ENCODE results near the gene YWHAH.

Gene YWHAH

DNA sequence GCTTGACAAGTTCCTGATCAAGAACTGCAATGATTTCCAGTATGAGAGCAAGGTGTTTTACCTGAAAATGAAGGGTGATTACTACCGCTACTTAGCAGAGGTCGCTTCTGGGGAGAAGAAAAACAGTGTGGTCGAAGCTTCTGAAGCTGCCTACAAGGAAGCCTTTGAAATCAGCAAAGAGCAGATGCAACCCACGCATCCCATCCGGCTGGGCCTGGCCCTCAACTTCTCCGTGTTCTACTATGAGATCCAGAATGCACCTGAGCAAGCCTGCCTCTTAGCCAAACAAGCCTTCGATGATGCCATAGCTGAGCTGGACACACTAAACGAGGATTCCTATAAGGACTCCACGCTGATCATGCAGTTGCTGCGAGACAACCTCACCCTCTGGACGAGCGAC, 12.0 kb downstream of the YWHAH start:
- Histone ChIP-seq H3K9ac (ENCODE audit: low read depth in 1 of 2, low read length in 2 of 2) (no peak overlapping the region), H3K27ac (ENCODE audit: low read depth in 2 of 2, low read length in 2 of 2) (no peak overlapping the region), H3K36me3 (ENCODE audit: control insufficient read depth in 2 of 2, insufficient read depth in 2 of 2, low read length in 2 of 2) (peaks cover 25% of the 10 kb centered on the region in 2 donors), H3K4me3 (ENCODE audit: low read length in 2 of 2) (no peak overlapping the region), H3K4me1 (ENCODE audit: control insufficient read depth in 2 of 2, insufficient read depth in 2 of 2, low read length in 2 of 2) (peaks cover 12% of the 10 kb centered on the region in 2 donors), H3K27me3 (ENCODE audit: control insufficient read depth in 2 of 2, insufficient read depth in 2 of 2, low read length in 2 of 2) (no peaks in the 10 kb centered on the region), H3K9me3 (ENCODE audit: control insufficient read depth in 2 of 2, low read length in 2 of 2) (no peaks in the 10 kb centered on the region)

DNA sequence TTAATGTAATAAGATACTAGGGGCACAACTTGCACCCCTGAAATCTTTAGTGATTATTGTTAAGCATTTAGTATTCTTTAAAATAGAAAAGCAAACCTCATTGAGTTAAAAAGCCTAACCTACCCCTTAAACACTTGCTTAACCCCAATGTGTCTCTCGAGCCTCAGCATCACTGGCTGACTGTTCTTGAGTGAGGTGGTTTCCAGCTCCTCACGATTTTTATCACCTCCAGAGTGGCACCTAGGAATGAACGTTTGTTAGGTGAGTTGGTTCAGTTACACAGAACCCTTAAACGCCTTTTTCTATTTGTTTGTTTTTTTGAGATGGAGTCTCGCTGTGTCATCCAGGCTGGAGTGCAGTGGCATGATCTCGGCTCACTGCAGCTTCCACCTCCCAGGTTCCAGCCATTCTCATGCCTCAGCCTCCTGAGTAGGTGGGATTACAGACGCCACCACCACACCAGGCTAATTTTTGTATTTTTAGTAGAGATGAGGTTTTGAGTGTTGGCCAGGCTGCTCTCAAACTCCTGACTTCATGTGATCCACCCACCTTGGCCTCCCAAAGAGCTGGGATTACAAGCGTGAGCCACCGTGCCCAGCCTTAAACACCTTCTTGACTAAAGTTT, 13.7 kb downstream of the YWHAH start:
- Histone ChIP-seq H3K9ac (ENCODE audit: low read depth in 1 of 2, low read length in 2 of 2) (no peak overlapping the region), H3K9me3 (ENCODE audit: control insufficient read depth in 2 of 2, low read length in 2 of 2) (no peaks in the 10 kb centered on the region), H3K4me1 (ENCODE audit: control insufficient read depth in 2 of 2, insufficient read depth in 2 of 2, low read length in 2 of 2) (peaks cover 0 to 7% of the 10 kb centered on the region in 2 donors), H3K27ac (ENCODE audit: low read depth in 2 of 2, low read length in 2 of 2) (no peak overlapping the region), H3K27me3 (ENCODE audit: control insufficient read depth in 2 of 2, insufficient read depth in 2 of 2, low read length in 2 of 2) (no peaks in the 10 kb centered on the region), H3K36me3 (ENCODE audit: control insufficient read depth in 2 of 2, insufficient read depth in 2 of 2, low read length in 2 of 2) (peaks cover 21 to 25% of the 10 kb centered on the region in 2 donors), H3K4me3 (ENCODE audit: low read length in 2 of 2) (no peak overlapping the region)

GRCh38 chr22:31958625-31959239, 14.4 kb downstream of the YWHAH start:
- H3K9ac ChIP-seq (ENCODE audit: low read depth in 1 of 2, low read length in 2 of 2): no peak overlapping the region
- H3K4me1 ChIP-seq (ENCODE audit: control insufficient read depth in 2 of 2, insufficient read depth in 2 of 2, low read length in 2 of 2): peaks cover 0 to 7% of the 10 kb centered on the region in 2 donors
- H3K4me3 ChIP-seq (ENCODE audit: low read length in 2 of 2): no peak overlapping the region
- H3K27me3 ChIP-seq (ENCODE audit: control insufficient read depth in 2 of 2, insufficient read depth in 2 of 2, low read length in 2 of 2): no peaks in the 10 kb centered on the region
- H3K27ac ChIP-seq (ENCODE audit: low read depth in 2 of 2, low read length in 2 of 2): no peak overlapping the region
- H3K9me3 ChIP-seq (ENCODE audit: control insufficient read depth in 2 of 2, low read length in 2 of 2): no peaks in the 10 kb centered on the region
- H3K36me3 ChIP-seq (ENCODE audit: control insufficient read depth in 2 of 2, insufficient read depth in 2 of 2, low read length in 2 of 2): peaks cover 21 to 25% of the 10 kb centered on the region in 2 donors

GRCh38 chr22:31960767-31961166, 16.4 kb downstream of the YWHAH start:
- no peaks in the 10 kb centered on the region for H3K27me3 ChIP-seq (ENCODE audit: control insufficient read depth in 2 of 2, insufficient read depth in 2 of 2, low read length in 2 of 2)
- H3K4me1 ChIP-seq (ENCODE audit: control insufficient read depth in 2 of 2, insufficient read depth in 2 of 2, low read length in 2 of 2): peaks cover 0 to 7% of the 10 kb centered on the region in 2 donors
- no peaks in the 10 kb centered on the region for H3K9me3 ChIP-seq (ENCODE audit: control insufficient read depth in 2 of 2, low read length in 2 of 2)
- no peak overlapping the region for H3K27ac ChIP-seq (ENCODE audit: low read depth in 2 of 2, low read length in 2 of 2)
- H3K9ac ChIP-seq (ENCODE audit: low read depth in 1 of 2, low read length in 2 of 2): no peak overlapping the region
- H3K36me3 ChIP-seq (ENCODE audit: control insufficient read depth in 2 of 2, insufficient read depth in 2 of 2, low read length in 2 of 2): peaks cover 16 to 21% of the 10 kb centered on the region in 2 donors
- H3K4me3 ChIP-seq (ENCODE audit: low read length in 2 of 2): no peak overlapping the region

- Histone ChIP-seq H3K36me3 (ENCODE audit: control insufficient read depth in 2 of 2, insufficient read depth in 2 of 2, low read length in 2 of 2) (peaks cover 0 to 5% of the 10 kb centered on the region in 2 donors), H3K27me3 (ENCODE audit: control insufficient read depth in 2 of 2, insufficient read depth in 2 of 2, low read length in 2 of 2) (no peaks in the 10 kb centered on the region), H3K9me3 (ENCODE audit: control insufficient read depth in 2 of 2, low read length in 2 of 2) (no peaks in the 10 kb centered on the region), H3K9ac (ENCODE audit: low read depth in 1 of 2, low read length in 2 of 2) (peak overlapping the region in 1 of 2 donors; percentile 8), H3K27ac (ENCODE audit: low read depth in 2 of 2, low read length in 2 of 2) (no peak overlapping the region), H3K4me1 (ENCODE audit: control insufficient read depth in 2 of 2, insufficient read depth in 2 of 2, low read length in 2 of 2) (peaks cover 0 to 4% of the 10 kb centered on the region in 2 donors), H3K4me3 (ENCODE audit: low read length in 2 of 2) (no peak overlapping the region)
These were observed 18.2 kb downstream of the YWHAH start for GRCh38 chr22:31962387-31963125.

- no peaks in the 10 kb centered on the region for H3K27me3 ChIP-seq (ENCODE audit: control insufficient read depth in 2 of 2, insufficient read depth in 2 of 2, low read length in 2 of 2)
- H3K4me3 ChIP-seq (ENCODE audit: low read length in 2 of 2): no peak overlapping the region
- H3K36me3 ChIP-seq (ENCODE audit: control insufficient read depth in 2 of 2, insufficient read depth in 2 of 2, low read length in 2 of 2): no peaks in the 10 kb centered on the region
- H3K9me3 ChIP-seq (ENCODE audit: control insufficient read depth in 2 of 2, low read length in 2 of 2): no peaks in the 10 kb centered on the region
- peaks cover 13 to 21% of the 10 kb centered on the region in 2 donors for H3K4me1 ChIP-seq (ENCODE audit: control insufficient read depth in 2 of 2, insufficient read depth in 2 of 2, low read length in 2 of 2)
- no peak overlapping the region for H3K9ac ChIP-seq (ENCODE audit: low read depth in 1 of 2, low read length in 2 of 2)
- no peak overlapping the region for H3K27ac ChIP-seq (ENCODE audit: low read depth in 2 of 2, low read length in 2 of 2)
These were observed 23.7 kb downstream of the YWHAH start for GRCh38 chr22:31968022-31968421.

DNA sequence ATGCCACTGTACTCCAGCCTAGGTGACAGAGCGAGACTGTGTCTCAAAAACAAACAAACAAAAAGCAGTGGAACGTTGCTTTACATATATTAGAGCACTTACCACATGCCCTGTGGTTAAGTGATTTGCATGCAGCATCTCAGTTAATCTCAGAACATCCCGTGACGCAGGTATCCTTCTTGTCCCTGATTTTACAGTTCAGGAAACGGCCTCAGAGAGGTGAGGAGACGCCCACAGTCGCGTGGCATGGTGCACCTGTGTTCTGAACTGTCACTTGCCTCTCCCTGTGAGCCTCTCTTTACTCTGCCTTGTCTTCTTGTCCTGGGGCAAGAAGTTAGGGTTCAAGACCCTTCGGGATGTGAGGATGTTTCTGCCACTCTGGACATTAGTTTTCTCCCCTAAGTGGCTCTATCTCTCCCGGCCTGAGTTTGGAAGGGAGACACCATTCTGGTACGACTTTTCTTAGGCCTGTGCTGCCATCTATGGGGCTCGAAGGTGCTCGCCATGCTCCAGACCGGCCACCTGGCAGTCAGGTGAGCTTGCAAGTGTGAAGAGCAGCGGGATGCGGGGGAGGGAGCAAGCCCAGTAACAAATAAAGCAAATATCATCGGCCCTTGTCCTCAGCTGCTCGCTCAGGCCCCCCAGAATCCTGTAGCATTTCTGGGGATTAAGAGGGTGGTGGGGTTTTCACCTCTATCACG, 25.6 kb downstream of the YWHAH start:
- Histone ChIP-seq H3K9me3 (ENCODE audit: control insufficient read depth in 2 of 2, low read length in 2 of 2) (no peaks in the 10 kb centered on the region), H3K4me3 (ENCODE audit: low read length in 2 of 2) (peak overlapping the region; percentile 67 to 68), H3K27me3 (ENCODE audit: control insufficient read depth in 2 of 2, insufficient read depth in 2 of 2, low read length in 2 of 2) (no peaks in the 10 kb centered on the region), H3K4me1 (ENCODE audit: control insufficient read depth in 2 of 2, insufficient read depth in 2 of 2, low read length in 2 of 2) (peaks cover 17 to 31% of the 10 kb centered on the region in 2 donors), H3K27ac (ENCODE audit: low read depth in 2 of 2, low read length in 2 of 2) (peak overlapping the region; percentile 23 to 51), H3K36me3 (ENCODE audit: control insufficient read depth in 2 of 2, insufficient read depth in 2 of 2, low read length in 2 of 2) (no peaks in the 10 kb centered on the region), H3K9ac (ENCODE audit: low read depth in 1 of 2, low read length in 2 of 2) (peak overlapping the region; percentile 8 to 65)

DNA sequence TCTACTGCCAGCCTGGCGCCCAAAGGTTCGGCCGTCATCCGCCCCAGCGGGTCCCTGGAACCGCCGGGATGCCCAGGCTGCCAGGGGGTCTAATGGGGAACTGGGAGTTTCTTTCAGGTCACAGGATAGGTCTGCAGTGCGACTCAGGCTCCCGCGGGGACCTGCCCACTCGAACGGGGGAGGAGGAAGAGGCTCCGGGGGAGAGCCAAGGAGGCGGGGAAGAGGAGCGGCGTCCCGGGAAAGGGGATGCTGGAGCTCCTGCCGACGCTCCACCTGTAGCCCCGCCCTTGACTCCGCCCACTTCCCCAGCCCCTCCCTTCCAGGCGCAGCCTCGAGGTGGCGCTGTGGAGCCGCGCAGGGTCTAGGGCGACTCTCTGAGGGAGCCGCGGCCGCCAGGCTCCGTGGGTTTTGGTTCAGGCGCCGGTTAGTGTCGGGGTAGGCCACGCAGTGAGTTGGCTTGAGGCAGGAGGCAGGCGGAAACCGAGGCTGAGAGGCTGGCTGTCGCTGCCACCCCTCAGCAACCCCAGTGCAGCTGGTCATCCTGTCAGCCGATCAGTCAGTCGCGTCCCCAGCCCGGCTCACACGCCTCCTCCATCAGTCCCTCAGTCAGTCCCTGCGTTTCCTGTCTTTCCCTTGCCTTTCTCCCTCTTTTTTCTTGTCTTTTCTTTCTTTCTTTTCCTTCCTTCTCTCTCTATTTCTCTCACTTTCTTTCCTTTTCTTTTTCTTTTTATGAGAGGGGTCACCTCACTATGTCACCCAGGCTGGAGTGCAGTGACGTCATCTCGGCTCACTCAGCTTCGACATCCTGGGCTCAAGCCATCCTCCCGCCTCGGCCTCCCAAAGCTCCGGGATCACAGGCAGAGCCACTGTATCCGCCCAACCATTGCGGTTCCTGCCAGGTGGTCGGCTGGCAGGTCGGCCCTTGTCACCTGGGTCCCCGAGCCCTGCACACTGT, 26.4 kb downstream of the YWHAH start:
- Histone ChIP-seq H3K36me3 (ENCODE audit: control insufficient read depth in 2 of 2, insufficient read depth in 2 of 2, low read length in 2 of 2) (no peaks in the 10 kb centered on the region), H3K4me3 (ENCODE audit: low read length in 2 of 2) (peak overlapping the region; percentile 67 to 68), H3K27ac (ENCODE audit: low read depth in 2 of 2, low read length in 2 of 2) (peak overlapping the region; percentile 23 to 51), H3K9me3 (ENCODE audit: control insufficient read depth in 2 of 2, low read length in 2 of 2) (no peaks in the 10 kb centered on the region), H3K27me3 (ENCODE audit: control insufficient read depth in 2 of 2, insufficient read depth in 2 of 2, low read length in 2 of 2) (no peaks in the 10 kb centered on the region), H3K4me1 (ENCODE audit: control insufficient read depth in 2 of 2, insufficient read depth in 2 of 2, low read length in 2 of 2) (peaks cover 17 to 31% of the 10 kb centered on the region in 2 donors), H3K9ac (ENCODE audit: low read depth in 1 of 2, low read length in 2 of 2) (peak overlapping the region; percentile 8 to 65)

- Histone ChIP-seq H3K4me3 (ENCODE audit: low read length in 2 of 2) (no peak overlapping the region), H3K27me3 (ENCODE audit: control insufficient read depth in 2 of 2, insufficient read depth in 2 of 2, low read length in 2 of 2) (no peaks in the 10 kb centered on the region), H3K9me3 (ENCODE audit: control insufficient read depth in 2 of 2, low read length in 2 of 2) (no peaks in the 10 kb centered on the region), H3K36me3 (ENCODE audit: control insufficient read depth in 2 of 2, insufficient read depth in 2 of 2, low read length in 2 of 2) (no peaks in the 10 kb centered on the region), H3K9ac (ENCODE audit: low read depth in 1 of 2, low read length in 2 of 2) (no peak overlapping the region), H3K4me1 (ENCODE audit: control insufficient read depth in 2 of 2, insufficient read depth in 2 of 2, low read length in 2 of 2) (peaks cover 17 to 34% of the 10 kb centered on the region in 2 donors), H3K27ac (ENCODE audit: low read depth in 2 of 2, low read length in 2 of 2) (no peak overlapping the region)
These were observed 27.8 kb downstream of the YWHAH start for GRCh38 chr22:31972180-31972579.
